HG02759 (cell line): ENCODE data around the gene OCA2.
"Not testable (repeated sequence)": the region's sequence is repeated elsewhere in the genome, so short reads cannot be mapped to it uniquely, and the experiment has no call there.

Experiments used
- ATAC-seq: cut with Tn5 transposase; IDR thresholded peaks from one replicate; pipeline ENCODE4 v1.9.1; 2021; ENCODE audit warnings: mild to moderate bottlenecking, moderate library complexity; ENCODE audit not compliant: unreplicated experiment

The OCA2 gene

DNA sequence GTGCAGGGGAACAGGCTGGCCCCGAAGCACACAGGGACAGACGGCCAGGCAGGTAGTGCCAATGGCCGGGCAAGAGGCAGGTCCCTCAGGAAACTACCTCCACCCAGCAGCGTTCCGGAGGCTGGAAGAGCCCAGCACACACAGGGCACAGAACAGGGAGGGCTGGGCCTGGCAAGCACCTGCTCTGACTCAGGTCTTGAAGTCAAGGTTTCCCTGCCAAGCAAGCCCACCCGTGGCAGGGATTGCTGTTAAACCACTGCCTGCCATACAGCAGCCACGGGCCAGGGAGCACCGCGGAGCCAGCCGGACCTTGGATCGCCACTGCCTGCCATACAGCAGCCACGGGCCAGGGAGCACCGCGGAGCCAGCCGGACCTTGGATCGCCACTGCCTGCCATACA is 22.5 kb upstream of the OCA2 start:
- ATAC-seq: not testable (repeated sequence)

DNA sequence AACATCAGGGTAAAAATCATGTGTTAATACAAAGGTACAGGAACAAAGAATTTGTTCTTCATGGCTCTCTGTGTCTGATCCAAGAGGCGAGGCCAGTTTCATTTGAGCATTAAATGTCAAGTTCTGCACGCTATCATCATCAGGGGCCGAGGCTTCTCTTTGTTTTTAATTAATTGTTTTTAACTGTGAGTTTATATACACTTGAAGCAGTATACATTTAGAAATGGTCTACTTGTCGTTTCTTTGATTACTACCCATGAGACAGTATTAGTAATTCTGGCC is 21.2 kb upstream of the OCA2 start:
- no peak for ATAC-seq

- ATAC-seq: no peak
These were observed 19.4 kb upstream of the OCA2 start for GRCh38 chr15:28118531-28118930.

- ATAC-seq: no peak
These were observed 19.0 kb upstream of the OCA2 start for GRCh38 chr15:28118083-28118482.

- ATAC-seq: no peak
These were observed 18.4 kb upstream of the OCA2 start for GRCh38 chr15:28117432-28117990.

DNA sequence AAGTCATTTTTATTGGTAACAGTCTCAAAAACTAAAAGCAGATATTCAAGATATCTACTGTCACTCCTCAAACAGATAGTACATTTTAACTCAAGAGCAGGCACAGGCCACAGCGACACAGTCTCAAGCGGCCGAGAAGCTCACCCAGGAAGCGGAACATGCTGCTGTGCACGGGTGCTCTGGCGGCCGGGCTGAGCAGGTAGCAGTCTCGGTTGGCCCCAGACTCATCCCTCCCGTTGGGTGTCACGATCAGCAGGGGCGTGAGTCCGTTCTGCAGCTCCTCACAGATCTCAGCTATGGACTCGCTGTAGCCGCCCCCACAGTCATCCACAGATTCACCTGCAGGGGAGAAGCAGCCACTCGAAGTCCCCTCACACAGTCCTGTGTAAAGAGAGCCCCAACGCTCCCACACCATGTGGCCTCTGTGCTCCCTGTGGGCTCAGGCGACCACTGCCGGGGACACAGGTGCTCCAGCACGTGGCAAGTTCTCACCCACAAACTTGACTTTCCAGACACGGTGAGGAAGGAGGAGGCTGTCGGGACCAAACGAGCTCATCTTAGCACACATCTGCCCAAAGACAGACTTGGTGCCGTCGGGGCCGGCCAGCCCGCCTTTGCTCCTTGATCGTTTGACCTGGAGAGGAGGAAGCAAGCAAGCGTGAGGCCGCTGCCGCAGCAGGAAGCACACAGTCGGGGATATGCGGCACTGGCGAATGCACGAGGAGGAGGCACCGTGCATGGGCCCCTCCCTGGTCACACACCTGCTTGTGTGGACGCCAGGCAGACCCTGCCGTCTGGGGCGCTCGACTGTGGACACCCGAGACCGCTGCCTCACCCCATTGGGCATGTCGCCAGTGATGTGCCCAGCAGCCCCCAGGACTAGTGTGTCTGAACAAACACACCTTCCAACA is 17.7 kb upstream of the OCA2 start:
- ATAC-seq: no peak

DNA sequence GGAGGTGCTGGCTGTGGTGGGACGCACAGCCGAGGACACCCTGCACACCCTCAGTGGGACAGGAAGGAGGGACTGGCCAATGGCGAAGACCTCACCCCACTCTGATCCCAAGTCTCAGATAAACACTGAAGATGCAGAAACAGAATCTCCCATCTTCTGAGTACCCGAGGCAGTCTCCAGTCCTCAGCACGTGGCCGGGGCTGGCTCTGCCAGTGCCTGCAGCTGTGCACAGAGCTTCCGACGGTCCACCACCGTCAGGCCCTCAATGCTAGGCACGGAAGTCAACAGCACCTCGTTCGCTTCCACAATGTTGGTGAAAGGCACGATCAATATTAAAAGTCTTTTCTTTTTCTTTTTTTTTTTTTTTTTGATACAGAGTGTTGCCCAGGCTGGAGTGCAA is 16.8 kb upstream of the OCA2 start:
- no peak for ATAC-seq

- no peak for ATAC-seq
These were observed 15.9 kb upstream of the OCA2 start for GRCh38 chr15:28114721-28115622.

DNA sequence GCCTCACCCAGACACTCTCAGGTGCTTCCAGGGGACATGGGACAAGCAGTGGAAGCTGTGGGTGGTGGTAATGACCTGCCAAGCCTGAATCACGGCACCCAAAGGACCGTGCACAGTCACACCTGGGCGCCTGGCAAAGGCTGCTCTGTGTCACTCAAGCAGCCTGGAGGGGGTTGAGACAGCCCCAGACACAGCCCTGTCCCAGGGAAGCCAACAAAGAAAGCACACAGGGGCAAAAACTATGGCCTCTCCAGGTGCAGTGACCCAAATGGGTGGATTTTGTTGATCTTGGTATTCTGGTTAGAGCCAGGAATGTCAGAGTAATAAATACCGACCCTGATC is 15.0 kb upstream of the OCA2 start:
- no peak for ATAC-seq

DNA sequence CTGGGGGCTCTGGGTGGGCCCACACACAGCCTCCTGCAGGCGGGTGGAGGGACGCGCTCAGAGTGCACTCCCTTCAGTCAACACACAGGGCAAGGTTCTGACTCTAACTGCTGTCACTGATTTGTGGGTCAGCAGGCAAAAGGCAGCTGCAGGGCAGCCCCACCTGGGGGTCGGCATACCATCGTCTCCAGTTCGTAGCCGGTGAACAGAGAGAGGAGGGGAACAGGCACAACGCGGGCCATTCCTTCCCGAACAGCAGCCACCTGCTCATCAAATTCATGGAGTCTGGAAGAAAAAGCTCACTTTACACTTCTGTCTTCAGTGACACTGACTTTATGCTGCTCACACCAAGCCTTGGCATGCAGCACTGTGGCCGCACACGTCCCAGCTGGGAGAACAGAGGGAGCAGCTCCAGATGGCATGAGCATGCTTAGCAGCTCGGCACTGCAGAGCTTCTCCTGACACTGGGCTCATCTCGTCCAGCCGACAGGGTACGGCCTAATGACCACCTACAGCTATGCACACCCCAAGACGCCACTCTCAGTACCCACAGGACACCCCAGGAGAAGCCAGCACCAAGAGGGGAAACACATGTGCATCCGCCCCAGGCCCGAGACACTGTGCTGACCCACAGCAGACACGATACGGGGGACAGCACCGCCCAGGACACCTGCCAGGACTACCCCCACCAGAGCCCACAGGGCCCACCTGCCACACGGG is 14.4 kb upstream of the OCA2 start:
- ATAC-seq: no peak

DNA sequence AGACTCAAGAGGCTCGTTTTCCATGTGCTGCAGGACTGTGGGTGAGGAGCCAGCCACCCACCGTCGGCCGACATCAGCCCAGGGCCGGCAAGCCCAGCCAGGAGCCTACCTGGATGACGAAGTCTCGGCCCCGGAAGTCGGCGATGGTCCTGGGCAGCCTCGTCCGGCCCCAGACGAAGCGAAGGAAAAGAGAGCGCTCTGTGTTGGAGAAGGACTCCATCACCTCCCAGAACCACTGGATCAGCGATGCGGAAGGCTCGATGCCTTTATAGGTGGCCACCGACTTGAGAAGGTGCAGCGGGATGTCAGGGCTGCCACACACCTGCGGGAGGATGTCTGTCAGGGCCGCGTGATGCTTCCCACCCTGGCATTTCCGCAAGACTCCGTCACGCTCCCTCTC is 13.8 kb upstream of the OCA2 start:
- ATAC-seq: no peak

DNA sequence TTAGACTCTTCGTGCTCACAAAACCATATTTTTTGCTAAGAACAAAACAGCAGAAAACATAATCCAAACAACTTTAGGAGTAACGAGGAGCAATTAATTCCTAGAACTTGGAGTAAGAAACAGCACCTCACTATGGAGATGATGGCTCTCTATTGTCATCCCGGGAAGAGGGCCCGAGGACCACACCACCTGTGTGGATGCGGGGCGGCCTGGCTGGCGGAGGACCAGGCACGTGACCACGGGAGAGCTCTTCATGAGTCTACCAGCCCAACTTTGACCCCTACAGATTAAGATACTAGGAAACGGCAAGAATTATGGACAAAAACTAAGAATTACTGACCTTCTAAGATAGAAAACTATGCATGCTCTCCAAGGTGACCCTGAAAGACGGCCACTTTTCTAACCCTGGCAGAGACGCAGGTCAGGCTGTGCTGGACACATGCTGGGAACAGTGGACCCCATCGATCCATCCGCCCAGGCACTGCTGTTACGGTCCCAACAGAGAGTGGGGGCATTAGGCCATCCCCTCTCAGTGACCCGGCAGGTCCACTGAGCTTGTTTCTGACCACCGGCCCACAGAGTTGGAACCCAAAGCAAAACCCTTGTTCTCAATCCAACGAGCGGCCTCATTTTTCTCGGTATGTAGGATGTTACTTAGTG is 13.1 kb upstream of the OCA2 start:
- ATAC-seq: no peak

- ATAC-seq: no peak
These were observed 12.4 kb upstream of the OCA2 start for GRCh38 chr15:28111543-28111942.

- ATAC-seq: no peak
These were observed 11.4 kb upstream of the OCA2 start for GRCh38 chr15:28110481-28110881.

GRCh38 chr15:28109626-28110455 is 10.7 kb upstream of the OCA2 start:
- ATAC-seq: no peak

- no peak for ATAC-seq
These were observed 8.8 kb upstream of the OCA2 start for GRCh38 chr15:28107904-28108275.

GRCh38 chr15:28107111-28107903 is 8.2 kb upstream of the OCA2 start:
- peak; percentile 42 for ATAC-seq

DNA sequence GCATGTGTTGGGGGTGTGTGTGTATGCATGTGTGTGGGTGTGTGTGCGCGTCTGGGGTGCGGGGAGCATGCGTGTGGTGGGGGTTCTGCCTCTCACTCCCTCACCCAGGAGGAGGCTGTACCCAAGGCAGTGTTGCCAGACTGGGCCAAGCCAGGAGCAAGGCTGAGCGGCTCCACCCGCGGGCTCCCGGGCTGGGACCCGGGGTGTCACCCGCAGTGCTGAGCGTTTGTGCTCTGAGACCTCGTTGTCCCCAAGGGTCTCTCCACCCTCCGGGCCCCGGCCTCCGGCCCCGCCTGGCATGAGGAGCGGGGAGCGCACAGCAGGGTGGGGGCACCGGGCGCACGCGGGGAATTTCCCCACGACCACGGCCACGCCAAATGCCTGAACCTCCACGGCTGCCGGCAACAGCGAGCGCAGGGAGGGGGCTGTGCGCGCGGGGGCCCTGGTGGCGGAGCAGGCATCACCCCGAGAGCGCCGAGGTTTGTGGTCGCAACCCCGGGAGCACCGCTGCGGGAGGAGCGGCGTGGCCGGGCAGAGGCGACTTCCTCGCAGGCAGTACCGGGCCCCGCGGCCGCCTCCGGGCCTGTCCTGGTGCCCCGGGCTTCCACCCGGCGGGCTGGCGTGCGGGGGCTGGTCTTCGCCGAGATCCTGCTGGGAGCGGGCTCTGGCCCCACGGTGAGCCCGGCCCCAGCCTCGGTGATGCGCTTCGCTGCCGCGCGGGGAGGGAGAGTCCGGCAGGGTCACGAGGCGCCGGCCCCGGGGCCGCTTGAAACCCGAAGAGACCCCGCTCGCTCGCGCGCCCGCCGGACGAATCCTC is 7.4 kb upstream of the OCA2 start:
- peak; percentile 55 for ATAC-seq
